NB4 (cell line): ENCODE data around the gene C1S.

Source experiments
- DNase-seq: peaks from one replicate; pipeline ENCODE4 v3.0.0; 2010; ENCODE audit warnings: low read depth
- H3K4me3 ChIP-seq: one replicate; pipeline ENCODE4 v1.5.1; 2011; ENCODE audit warnings: mild to moderate bottlenecking, low read depth, low read length, moderate library complexity
- CTCF ChIP-seq: IDR thresholded peaks from one replicate; pipeline ENCODE4 v1.5.1; 2012; ENCODE audit warnings: low read depth, low read length
- MAX ChIP-seq: IDR thresholded peaks from 2 replicates; pipeline ENCODE4 v1.6.1; 2011; ENCODE audit warnings: low read depth, low read length
- MYC ChIP-seq: IDR thresholded peaks from 2 replicates; pipeline ENCODE4 v1.6.1; 2011; ENCODE audit warnings: low read depth, low read length
- POLR2A ChIP-seq: IDR thresholded peaks from 2 replicates; pipeline ENCODE4 v1.6.1; 2011; ENCODE audit warnings: mild to moderate bottlenecking; ENCODE audit not compliant: insufficient read length; ENCODE audit errors: extremely low read depth

Gene C1S

GRCh38 chr12:7017870-7018349 lies 42.6 kb upstream of the C1S start:
- peak; percentile 81 for DNase-seq
- no peak for TF ChIP-seq CTCF
- TF ChIP-seq MYC = peak; percentile 46
- TF ChIP-seq MAX = 0 out of 2 replicates have a peak, but pooled peaks have one; percentile 40
- TF ChIP-seq POLR2A = no peak
- peak overlapping the region; percentile 83 for H3K4me3 ChIP-seq

- H3K4me3 ChIP-seq = peak within 1 kb of the TSS; percentile 83
- TF ChIP-seq CTCF = peak; percentile 59
- TF ChIP-seq POLR2A = peak; percentile 76
- TF ChIP-seq MYC = peak; percentile 70
- TF ChIP-seq MAX = peak; percentile 51; the same call in 1 of the 2 replicates
These were observed 42.0 kb upstream of the C1S start, which contains the start of gene LPCAT3 for GRCh38 chr12:7018350-7019042. LPCAT3 (minus strand) TSS chr12:7018476; CDS start chr12:7018424, 52 bp downstream.

GRCh38 chr12:7019043-7019569 lies 41.4 kb upstream of the C1S start:
- H3K4me3 ChIP-seq = peak overlapping the region; percentile 71
- no peak for TF ChIP-seq MYC
- TF ChIP-seq CTCF = no peak
- DNase-seq = no peak

More at GRCh38 chr12:7018350-7019042, 42.0 kb upstream of the C1S start, which contains the start of gene LPCAT3:
- peak; percentile 96 for DNase-seq

GRCh38 chr12:7021956-7022355 lies 38.6 kb upstream of the C1S start:
- TF ChIP-seq POLR2A = no peak
- no peak for TF ChIP-seq MYC
- no peak for TF ChIP-seq CTCF
- no peak for TF ChIP-seq MAX
- H3K4me3 ChIP-seq = no peak overlapping the region
- DNase-seq = peak; percentile 24

- no peak for DNase-seq
- no peak for TF ChIP-seq MAX
- no peak for TF ChIP-seq CTCF
- TF ChIP-seq MYC = no peak
- TF ChIP-seq POLR2A = no peak
- no peak overlapping the region for H3K4me3 ChIP-seq
These were observed 37.4 kb upstream of the C1S start for GRCh38 chr12:7023114-7023513.
